GM21723 (cell line): ENCODE measurements around the gene PRPF6.
A peak's percentile ranks its signal among the peaks of the same experiment; 100 is the strongest.

Source experiments
- ATAC-seq: cut with Tn5 transposase; IDR thresholded peaks from one replicate; pipeline ENCODE4 v1.9.1; 2021; ENCODE audit warnings: mild to moderate bottlenecking, moderate library complexity; ENCODE audit not compliant: unreplicated experiment

The PRPF6 gene, protein sequence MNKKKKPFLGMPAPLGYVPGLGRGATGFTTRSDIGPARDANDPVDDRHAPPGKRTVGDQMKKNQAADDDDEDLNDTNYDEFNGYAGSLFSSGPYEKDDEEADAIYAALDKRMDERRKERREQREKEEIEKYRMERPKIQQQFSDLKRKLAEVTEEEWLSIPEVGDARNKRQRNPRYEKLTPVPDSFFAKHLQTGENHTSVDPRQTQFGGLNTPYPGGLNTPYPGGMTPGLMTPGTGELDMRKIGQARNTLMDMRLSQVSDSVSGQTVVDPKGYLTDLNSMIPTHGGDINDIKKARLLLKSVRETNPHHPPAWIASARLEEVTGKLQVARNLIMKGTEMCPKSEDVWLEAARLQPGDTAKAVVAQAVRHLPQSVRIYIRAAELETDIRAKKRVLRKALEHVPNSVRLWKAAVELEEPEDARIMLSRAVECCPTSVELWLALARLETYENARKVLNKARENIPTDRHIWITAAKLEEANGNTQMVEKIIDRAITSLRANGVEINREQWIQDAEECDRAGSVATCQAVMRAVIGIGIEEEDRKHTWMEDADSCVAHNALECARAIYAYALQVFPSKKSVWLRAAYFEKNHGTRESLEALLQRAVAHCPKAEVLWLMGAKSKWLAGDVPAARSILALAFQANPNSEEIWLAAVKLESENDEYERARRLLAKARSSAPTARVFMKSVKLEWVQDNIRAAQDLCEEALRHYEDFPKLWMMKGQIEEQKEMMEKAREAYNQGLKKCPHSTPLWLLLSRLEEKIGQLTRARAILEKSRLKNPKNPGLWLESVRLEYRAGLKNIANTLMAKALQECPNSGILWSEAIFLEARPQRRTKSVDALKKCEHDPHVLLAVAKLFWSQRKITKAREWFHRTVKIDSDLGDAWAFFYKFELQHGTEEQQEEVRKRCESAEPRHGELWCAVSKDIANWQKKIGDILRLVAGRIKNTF

GRCh38 chr20:63980806-63981728 lies at the start of gene PRPF6:
PRPF6 (plus strand) TSS chr20:63981132; CDS start chr20:63981246, 114 bp downstream.
- peak; percentile 50 for ATAC-seq

DNA sequence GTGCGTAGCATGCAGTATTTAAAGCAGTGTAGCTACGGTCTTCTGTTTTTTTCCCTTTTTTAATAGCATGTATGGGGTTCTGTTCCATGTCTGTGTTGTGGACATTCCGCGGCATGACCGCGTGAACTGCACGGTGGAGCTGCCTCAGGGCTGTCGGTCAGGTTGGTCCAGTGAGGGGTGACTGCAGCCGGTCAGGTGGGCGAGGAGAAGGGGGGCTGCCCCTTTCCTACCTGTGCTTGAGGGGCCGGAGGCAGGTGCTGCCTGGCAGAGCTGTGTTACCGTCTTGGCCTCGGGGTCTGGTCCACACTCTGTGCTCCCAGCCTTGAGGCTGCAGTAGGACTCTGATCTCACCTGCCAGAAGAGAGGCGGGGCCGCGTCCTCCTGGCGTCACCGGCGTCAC lies 49.2 kb upstream of the PRPF6 start:
- ATAC-seq: no peak

DNA sequence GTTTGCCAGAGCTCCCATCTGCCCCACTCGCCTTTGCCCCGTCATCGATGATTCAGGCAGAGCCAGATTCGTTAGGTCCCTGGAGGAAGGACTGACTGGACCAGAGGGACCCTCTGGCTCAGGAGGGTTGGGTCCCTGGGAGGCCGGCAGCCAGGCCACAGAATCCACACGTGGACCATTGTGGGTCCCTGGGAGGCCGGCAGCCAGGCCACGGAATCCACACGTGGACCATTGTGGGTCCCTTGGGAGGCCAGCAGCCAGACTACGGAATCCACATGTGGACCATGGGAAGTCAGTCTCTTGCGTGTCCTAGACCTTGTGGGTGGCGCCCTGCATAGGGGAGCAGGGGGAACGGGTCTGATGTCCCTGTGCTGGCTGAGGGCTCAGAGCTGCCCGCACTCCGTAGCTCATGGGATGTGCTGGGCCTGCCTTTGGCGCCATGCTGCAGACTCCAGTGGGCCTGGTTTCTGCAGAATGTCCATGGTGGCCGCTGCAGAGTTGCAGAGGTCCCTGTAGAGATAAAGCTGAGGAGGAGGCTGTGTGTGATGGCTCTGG lies 48.2 kb upstream of the PRPF6 start:
- ATAC-seq: no peak

- no peak for ATAC-seq
Observed at GRCh38 chr20:63933646-63934045, 47.3 kb upstream of the PRPF6 start.

- ATAC-seq: no peak
Observed at GRCh38 chr20:63934271-63935068, 46.5 kb upstream of the PRPF6 start.

GRCh38 chr20:63935447-63935846 lies 45.5 kb upstream of the PRPF6 start:
- ATAC-seq: no peak

DNA sequence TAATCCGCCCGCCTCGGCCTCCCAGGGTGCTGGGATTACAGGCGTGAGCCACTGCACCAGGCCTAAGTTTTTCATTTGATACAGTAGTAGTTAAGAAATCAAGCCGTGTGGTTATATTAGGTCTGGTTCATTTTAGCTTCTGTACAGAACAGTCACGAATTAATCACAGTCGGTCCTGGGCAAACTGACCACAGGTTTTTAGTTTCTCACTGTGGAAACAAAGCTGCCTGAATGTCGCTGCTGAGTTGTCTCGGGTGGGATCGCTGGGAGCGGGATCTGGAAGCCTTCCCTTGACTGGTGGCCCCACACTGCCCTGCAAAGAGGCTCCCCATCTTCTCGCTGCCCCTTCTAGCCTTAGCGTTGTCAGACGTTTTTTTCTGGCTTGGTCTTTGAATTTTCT lies 43.3 kb upstream of the PRPF6 start:
- no peak for ATAC-seq

- no peak for ATAC-seq
Observed at GRCh38 chr20:63939061-63939935, 41.6 kb upstream of the PRPF6 start.

DNA sequence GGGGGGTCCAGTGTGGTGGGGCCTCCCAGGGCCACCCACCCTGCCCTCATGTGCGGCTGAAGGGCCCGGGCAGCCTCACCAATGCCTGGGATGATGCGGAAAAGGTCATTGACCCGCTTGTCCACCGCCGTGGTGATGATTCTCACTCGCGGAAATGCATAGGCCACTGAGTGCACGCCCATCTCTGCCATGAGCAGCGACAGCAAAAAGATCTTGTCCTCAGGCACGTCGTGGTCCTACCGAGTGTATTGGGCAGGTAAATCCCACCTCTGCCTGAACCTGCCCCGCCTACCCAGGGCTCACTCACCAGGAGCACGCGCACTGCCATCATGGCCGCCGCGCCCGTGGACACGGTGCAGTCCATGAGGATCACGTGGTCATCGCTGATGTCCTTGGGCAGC lies 40.9 kb upstream of the PRPF6 start:
- no peak for ATAC-seq

DNA sequence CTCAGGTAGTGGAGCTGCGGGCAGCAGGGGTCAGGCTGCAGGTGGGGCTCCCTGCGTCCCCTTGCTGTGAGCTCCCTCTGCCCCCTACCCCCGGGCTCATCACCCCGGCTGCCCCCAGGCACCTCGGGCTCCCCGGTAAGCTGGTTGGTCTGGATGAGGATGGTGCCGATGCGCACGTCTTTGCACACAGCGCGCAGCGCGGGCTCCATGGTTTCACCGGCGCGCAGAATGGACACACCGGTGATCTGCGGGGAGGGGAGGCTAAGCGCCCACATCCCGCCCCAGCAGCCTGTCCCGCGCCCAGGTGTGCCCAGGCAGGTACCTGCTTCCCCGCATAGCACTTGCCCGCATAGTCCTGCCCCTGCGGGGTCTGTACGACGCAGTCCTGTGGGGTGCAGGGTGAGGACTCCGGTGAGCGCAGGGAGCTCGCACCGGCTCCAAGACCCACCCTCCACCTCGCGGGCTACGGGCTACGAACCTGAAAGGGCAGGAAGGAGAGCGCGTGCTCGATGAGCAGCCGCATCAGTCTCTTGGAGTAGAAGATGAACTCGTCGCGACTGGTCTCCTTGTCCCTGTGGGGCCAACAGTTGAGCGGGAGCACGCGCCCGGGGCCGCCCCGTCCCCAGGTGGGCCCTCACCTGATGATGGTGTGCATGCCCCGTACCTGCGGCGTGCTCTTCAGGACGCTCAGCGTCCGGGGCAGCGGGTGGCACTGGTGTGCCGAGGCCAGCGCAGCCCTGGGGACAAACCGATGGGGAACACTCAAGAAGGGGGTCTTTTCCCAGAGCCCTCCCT lies 40.3 kb upstream of the PRPF6 start:
- ATAC-seq: no peak

DNA sequence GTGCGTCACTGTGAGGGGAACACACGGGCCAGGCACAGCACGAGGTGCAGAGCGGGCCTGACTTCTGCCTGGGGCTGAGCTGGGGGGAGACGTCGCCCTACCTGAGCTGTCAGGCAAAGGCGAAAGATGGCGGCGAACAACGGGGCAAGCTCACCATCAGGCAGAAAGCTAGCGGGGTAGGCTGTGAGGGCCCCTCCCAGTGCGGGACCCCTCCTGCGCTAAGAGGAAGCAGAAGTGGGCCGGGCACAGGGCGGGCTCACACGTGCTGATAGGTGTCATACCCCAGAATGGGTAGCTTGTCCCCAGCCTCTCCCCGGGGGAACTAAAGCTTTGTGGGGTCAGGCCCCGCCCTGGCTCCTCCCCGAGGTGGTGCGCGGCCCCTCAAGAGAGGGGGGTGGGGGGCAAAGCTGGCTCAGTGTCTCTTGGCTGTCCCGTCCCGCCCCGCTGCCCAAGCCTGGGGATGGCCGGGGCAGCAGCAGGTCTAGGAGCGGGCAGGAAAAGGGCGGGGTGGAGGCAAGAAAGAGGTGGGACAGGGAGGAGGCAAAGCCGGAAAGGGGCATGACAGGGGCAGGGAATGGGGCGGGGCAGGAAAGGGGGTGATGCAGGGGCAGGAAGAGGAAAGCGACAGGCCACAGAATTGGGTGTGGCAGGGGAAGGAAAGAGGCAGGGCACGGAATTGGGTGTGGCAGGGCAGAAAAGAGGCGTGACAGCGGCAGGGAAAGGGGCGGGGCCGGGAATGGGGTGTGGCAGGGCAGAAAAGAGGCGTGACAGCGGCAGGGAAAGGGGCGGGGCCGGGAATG lies 39.5 kb upstream of the PRPF6 start:
- no peak for ATAC-seq

GRCh38 chr20:63942250-63942951 lies 38.5 kb upstream of the PRPF6 start:
- no peak for ATAC-seq

GRCh38 chr20:63942969-63943807 lies 37.7 kb upstream of the PRPF6 start:
- ATAC-seq: no peak

DNA sequence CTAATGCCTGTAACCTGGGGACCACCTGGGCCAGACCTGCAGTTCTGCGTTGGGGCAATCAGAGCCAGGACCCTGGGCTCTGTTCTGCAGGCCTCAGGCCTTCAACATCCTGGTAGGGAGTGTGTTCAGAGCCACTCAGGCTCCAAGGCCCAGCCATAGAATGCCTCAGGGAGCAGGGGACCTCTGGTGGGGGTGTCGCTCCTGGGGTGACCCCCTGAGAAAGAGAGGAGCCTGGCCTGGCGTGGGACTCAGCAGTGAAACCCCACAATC lies 37.2 kb upstream of the PRPF6 start:
- no peak for ATAC-seq

DNA sequence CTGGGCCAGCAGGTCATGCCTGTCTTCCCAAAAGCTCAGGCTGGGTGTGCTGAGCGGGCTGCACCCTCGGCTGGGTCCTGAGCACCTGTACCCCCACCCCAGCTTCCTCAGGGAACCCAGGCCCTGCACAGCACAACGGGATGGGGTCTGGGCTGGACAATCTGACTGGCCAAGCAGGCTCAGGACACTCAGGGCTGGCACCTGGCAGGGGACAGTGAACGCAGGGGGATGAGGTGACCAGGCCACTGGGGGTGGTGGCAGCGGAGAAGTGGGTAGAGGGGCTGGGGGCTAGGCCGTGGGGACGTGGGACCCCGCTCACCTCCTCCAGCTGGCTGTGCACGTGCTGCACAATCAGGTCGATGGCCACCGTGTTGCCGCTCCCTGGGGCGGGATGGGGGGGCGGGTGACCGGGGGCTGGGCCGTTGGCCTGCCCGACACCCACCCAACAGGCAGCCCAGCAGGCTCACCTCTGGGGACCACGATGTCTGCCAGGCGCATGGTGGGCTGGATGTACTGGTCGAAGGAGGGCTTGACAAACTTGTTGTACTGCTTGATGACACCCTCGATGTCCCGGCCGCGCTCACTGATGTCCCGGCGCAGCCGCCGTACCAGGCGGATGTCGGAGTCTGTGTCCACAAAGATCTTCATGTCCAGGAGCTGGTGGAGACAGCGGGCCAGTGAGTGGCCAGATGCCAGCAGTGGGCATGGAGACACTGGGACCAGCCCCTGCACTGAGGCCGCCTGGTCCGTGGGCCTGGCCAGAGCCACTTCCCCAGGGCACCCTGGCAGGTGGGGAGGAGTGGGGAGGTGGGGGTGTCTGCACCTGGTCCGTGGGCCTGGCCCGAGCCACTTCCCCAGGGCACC lies 36.6 kb upstream of the PRPF6 start:
- no peak for ATAC-seq
